Thyroid gland (tissue), 4 donors: Measurements from ENCODE around the gene MEDAG.

Experiments
- POLR2A ChIP-seq, 2 donors: fragments of 450-650 bp; IDR thresholded peaks; one replicate each; pipeline ENCODE4 v1.6.1; 2017; ENCODE audit warnings: antibody characterized with exemption in 2 of 2, mild to moderate bottlenecking in 2 of 2, moderate library complexity in 1 of 2
- TF ChIP-seq, protein P1 (sequence below), 6 experiments: fragments of 200-600 bp in 3 of 6; fragments of 450-650 bp in 3 of 6; sonication (generic) in 3 of 6; IDR thresholded peaks; one replicate each; pipeline ENCODE4 v1.5.1; 2016 to 2019; ENCODE audit warnings: antibody characterized with exemption in 6 of 6, mild to moderate bottlenecking in 2 of 6, inconsistent platforms in 1 of 6, moderate library complexity in 1 of 6

- TF ChIP-seq, protein P1, sequence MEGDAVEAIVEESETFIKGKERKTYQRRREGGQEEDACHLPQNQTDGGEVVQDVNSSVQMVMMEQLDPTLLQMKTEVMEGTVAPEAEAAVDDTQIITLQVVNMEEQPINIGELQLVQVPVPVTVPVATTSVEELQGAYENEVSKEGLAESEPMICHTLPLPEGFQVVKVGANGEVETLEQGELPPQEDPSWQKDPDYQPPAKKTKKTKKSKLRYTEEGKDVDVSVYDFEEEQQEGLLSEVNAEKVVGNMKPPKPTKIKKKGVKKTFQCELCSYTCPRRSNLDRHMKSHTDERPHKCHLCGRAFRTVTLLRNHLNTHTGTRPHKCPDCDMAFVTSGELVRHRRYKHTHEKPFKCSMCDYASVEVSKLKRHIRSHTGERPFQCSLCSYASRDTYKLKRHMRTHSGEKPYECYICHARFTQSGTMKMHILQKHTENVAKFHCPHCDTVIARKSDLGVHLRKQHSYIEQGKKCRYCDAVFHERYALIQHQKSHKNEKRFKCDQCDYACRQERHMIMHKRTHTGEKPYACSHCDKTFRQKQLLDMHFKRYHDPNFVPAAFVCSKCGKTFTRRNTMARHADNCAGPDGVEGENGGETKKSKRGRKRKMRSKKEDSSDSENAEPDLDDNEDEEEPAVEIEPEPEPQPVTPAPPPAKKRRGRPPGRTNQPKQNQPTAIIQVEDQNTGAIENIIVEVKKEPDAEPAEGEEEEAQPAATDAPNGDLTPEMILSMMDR (IDR thresholded peaks at IDR 0.05) = no peak
- TF ChIP-seq POLR2A (IDR thresholded peaks at IDR 0.05) = no peak
These were observed 30.9 kb downstream of the MEDAG start for GRCh38 chr13:30936971-30937370.
